Prostate gland (tissue), 2 donors: ENCODE results near the gene CAPS.

ENCODE experiments used
- CTCF ChIP-seq, 4 experiments: fragments of 200-600 bp in 2 of 4; fragments of 450-650 bp in 2 of 4; sonication (generic) in 2 of 4; IDR thresholded peaks; 1 replicate in 3 of 4; 2 replicates in 1 of 4; pipeline ENCODE4 v1.5.1; 2016 to 2019; ENCODE audit warnings: antibody characterized with exemption in 4 of 4, mild to moderate bottlenecking in 2 of 4, moderate library complexity in 2 of 4
- POLR2A ChIP-seq: fragments of 450-650 bp; IDR thresholded peaks from one replicate; pipeline ENCODE4 v1.6.1; 2016; ENCODE audit warnings: antibody characterized with exemption, mild to moderate bottlenecking
- POLR2AphosphoS5 ChIP-seq: sonication (generic); formaldehyde crosslinking; IDR thresholded peaks from one replicate; pipeline ENCODE4 v1.6.1; 2017; ENCODE audit warnings: antibody characterized with exemption

DNA sequence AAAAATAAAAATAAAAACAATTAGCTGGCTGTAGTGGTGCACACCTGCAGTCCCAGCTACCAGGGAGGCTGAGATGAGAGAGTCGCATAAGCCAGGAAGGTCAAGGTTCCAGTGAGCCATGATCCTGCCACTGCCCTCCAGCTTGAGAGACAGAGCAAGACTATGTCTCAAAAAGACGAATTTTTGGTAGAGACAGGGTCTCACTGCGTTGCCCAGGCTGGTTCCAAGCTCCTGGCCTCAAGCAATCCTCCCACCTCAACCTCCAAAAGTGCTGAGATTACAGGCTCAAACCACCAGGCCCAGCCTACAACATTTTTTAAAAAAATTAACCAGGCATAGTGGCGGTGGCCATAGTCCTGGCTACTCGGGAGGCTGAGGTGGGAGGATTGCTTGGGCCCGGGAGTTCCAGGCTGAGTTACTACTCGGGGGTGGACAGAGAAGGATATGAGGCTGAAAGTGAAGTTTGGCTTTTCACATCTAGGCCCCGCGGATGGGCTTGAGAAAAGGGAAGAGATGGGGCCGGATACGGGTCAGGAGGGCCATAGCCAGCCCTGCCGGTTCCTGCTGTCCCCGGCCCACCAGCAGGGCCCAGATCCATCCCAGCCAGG, 20.7 kb upstream of the CAPS start:
- TF ChIP-seq CTCF (IDR thresholded peaks at IDR 0.05): no peak
- no peak for TF ChIP-seq POLR2A
- no peak for TF ChIP-seq POLR2AphosphoS5
